K562 (cell line): Measurements from ENCODE around the gene EPS8L1. TPM values are rescaled to one million over a fixed set of nuclear protein-coding genes. Genes with fewer than 3 reads are reported as not detected.
A peak's percentile ranks its signal among the peaks of the same experiment; 100 is the strongest.

Experiments
- ESRRA ChIP-seq: fragments of 450-650 bp; IDR thresholded peaks from 2 replicates; pipeline ENCODE4 v1.6.1; 2014; ENCODE audit warnings: low read depth, mild to moderate bottlenecking, moderate library complexity, borderline replicate concordance
- ETV5 ChIP-seq: sonication (generic); formaldehyde crosslinking; IDR thresholded peaks from 2 replicates; pipeline ENCODE4 v1.4.0; 2020; ENCODE audit warnings: low read depth, mild to moderate bottlenecking, missing genetic modification reagents
- HDAC6 ChIP-seq: IDR thresholded peaks from 2 replicates; pipeline ENCODE4 v1.6.1; 2012; ENCODE audit warnings: low read depth, mild to moderate bottlenecking, control low read depth, inconsistent platforms, low read length, moderate library complexity
- HMG20B ChIP-seq: fragments of 250-450 bp; sonication (Bioruptor Pico); IDR thresholded peaks from 2 replicates; pipeline ENCODE4 v1.5.0; 2021; ENCODE audit warnings: mild to moderate bottlenecking
- HNRNPH1 ChIP-seq: fragments of 200-400 bp; formaldehyde crosslinking; optimal IDR thresholded peaks from 2 replicates; pipeline ENCODE3; 2017; ENCODE audit warnings: low read depth, mild to moderate bottlenecking, low read length, moderate library complexity
- JUN ChIP-seq, 2 experiments: sonication (generic) in 1 of 2; formaldehyde crosslinking in 1 of 2; IDR thresholded peaks; 2 replicates each; pipeline versions ENCODE4 v1.6.1 to v1.8.0; 2012 to 2022; ENCODE audit warnings: borderline replicate concordance in 2 of 2, mild to moderate bottlenecking in 2 of 2, improper control_type of control experiment in 1 of 2, low read depth in 1 of 2, low read length in 1 of 2, missing genetic modification reagents in 1 of 2
- MTA3 ChIP-seq: fragments of 450-650 bp; formaldehyde crosslinking; IDR thresholded peaks from 2 replicates; pipeline ENCODE4 v1.6.1; 2017; ENCODE audit warnings: mild to moderate bottlenecking, borderline replicate concordance
- RBM14 ChIP-seq: fragments of 200-400 bp; formaldehyde crosslinking; IDR thresholded peaks from 2 replicates; pipeline ENCODE4 v1.6.1; 2018; ENCODE audit warnings: low read depth, mild to moderate bottlenecking, low read length, moderate library complexity, borderline replicate concordance; ENCODE audit not compliant: insufficient read depth
- TARDBP ChIP-seq: fragments of 450-650 bp; IDR thresholded peaks from 2 replicates; pipeline ENCODE4 v1.6.1; 2016
- TCF7L2 ChIP-seq: fragments of 150-350 bp; IDR thresholded peaks from 2 replicates; pipeline ENCODE4 v1.6.1; 2016; ENCODE audit warnings: low read depth, mild to moderate bottlenecking, low read length, moderate library complexity
- TEAD2 ChIP-seq: fragments of 450-650 bp; IDR thresholded peaks from 2 replicates; pipeline ENCODE4 v1.6.1; 2016; ENCODE audit warnings: missing genetic modification characterization, control low read depth, missing compliant biosample characterization
- THRAP3 ChIP-seq: fragments of 450-650 bp; IDR thresholded peaks from 2 replicates; pipeline ENCODE4 v1.6.1; 2016; ENCODE audit warnings: mild to moderate bottlenecking, inconsistent platforms, borderline replicate concordance
- ZNF197 ChIP-seq: fragments of 200-800 bp; sonication (Bioruptor generic); IDR thresholded peaks from 2 replicates; pipeline ENCODE4 v1.6.1; 2016; ENCODE audit warnings: low read depth, missing genetic modification characterization, missing compliant biosample characterization
- ZNF431 ChIP-seq: sonication (generic); formaldehyde crosslinking; IDR thresholded peaks from 2 replicates; pipeline ENCODE4 v1.8.0; 2022; ENCODE audit warnings: mild to moderate bottlenecking, missing genetic modification reagents
- polyA plus RNA-seq, 8 experiments: library from polyadenylated mRNA; depleted of rRNA in 4 of 8; stranded (reverse) in 5 of 8; unstranded in 3 of 8; fragments of >200 nt; fragmentation: Nextera tagmentation in 2 of 8; fragmentation: Illumina TruSeq in 1 of 8; extraction: Ambion mirVana in 2 of 8; extraction: Trizol in 1 of 8; gene quantifications; 2 replicates each; pipeline versions ENCODE4 v1.2.1 to v1.2.3, GENCODE V29; 2011 to 2014; ENCODE audit warnings: inconsistent platforms in 1 of 8, missing spikeins in 1 of 8
- total RNA-seq, 7 experiments: library from RNA; depleted of rRNA in 6 of 7; stranded (reverse); fragments of >200 nt in 6 of 7; fragmentation: Illumina TruSeq in 2 of 7; extraction: Trizol in 2 of 7; gene quantifications; 2 replicates each; pipeline versions ENCODE4 v1.2.1 to v1.2.3, GENCODE V29; 2011 to 2021; ENCODE audit warnings: low replicate concordance in 1 of 7
- TF ChIP-seq, protein P1 (sequence below): conservative IDR thresholded peaks from 2 replicates; pipeline ENCODE4 v1.6.1; 2011; ENCODE audit warnings: low read depth, mild to moderate bottlenecking, low read length; ENCODE audit not compliant: control insufficient read depth
- TF ChIP-seq, protein P2 (sequence below): sonication (generic); formaldehyde crosslinking; IDR thresholded peaks from 2 replicates; pipeline ENCODE4 v1.8.0; 2022; ENCODE audit warnings: mild to moderate bottlenecking, missing genetic modification reagents
- TF ChIP-seq, protein P3 (sequence below): IDR thresholded peaks from 2 replicates; pipeline ENCODE4 v1.6.1; 2014; ENCODE audit warnings: antibody characterized with exemption
- TF ChIP-seq, protein P4 (sequence below): sonication (generic); formaldehyde crosslinking; IDR thresholded peaks from 2 replicates; pipeline ENCODE4 v1.8.0; 2023; ENCODE audit warnings: mild to moderate bottlenecking, missing genetic modification reagents

The EPS8L1 gene
- total and polyA plus RNA-seq, 9 of the 15 experiments (the other 6 are each of a cell fraction or from before 2014, with no cell fraction given) = 0.35 to 22.1 (median 11.9) TPM

DNA sequence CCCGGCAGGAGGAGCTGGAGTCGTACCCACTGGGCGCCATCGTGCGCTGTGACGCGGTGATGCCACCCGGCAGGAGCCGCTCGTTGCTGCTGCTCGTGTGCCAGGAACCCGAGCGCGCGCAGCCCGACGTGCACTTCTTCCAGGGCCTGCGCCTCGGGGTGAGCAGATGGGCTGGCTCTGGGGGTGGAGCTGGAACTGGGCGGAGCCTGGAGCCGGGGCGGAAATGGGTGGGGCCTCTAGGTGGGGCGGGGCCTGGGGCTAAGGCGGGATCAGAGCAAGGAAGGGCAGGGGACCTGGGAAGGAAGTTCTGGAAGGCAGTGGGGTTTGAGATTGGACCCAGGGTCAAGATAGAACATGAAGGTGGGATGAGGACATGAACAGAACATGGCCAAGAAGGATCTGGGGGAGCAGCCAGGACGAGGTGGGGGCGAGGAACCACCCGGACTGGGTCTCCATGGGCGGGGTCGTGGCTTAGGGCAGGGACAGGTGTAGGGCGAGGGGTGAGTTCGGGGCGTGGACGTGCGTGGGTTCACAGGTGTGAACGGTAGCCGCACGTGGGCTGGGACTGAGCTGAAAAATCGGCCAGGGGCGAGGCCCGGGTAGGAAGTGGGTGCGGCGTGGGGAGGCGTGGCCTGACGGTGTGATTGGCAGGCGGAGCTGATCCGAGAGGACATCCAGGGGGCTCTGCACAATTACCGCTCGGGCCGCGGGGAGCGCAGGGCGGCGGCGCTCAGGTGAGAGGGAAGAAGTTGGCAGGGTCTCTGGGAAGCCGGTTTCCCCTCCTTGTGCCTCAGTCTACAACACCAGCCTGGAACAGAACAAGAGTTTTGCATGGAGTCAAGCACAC is 4.7 kb downstream of the EPS8L1 start (continued):
- TF ChIP-seq, protein P1, sequence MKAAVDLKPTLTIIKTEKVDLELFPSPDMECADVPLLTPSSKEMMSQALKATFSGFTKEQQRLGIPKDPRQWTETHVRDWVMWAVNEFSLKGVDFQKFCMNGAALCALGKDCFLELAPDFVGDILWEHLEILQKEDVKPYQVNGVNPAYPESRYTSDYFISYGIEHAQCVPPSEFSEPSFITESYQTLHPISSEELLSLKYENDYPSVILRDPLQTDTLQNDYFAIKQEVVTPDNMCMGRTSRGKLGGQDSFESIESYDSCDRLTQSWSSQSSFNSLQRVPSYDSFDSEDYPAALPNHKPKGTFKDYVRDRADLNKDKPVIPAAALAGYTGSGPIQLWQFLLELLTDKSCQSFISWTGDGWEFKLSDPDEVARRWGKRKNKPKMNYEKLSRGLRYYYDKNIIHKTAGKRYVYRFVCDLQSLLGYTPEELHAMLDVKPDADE = peak; percentile 74
- TF ChIP-seq ZNF197 (no peak), ESRRA (no peak), JUN (IDR thresholded peaks at IDR 0.05; ENCODE audit: borderline replicate concordance, low read depth, low read length) (peak; percentile 18; the same call in 1 of the 2 replicates), JUN (CRISPR knock-in tag; IDR thresholded peaks at IDR 0.05; ENCODE audit: borderline replicate concordance) (no peak), ZNF431 (CRISPR knock-in tag) (peak; percentile 39; the same call in 1 of the 2 replicates), HMG20B (no peak), HDAC6 (no peak), ETV5 (CRISPR knock-in tag) (no peak), TCF7L2 (no peak), TARDBP (no peak), RBM14 (0 out of 2 replicates have a peak, but pooled peaks have one; percentile 24), THRAP3 (no peak), TEAD2 (tag) (no peak), HNRNPH1 (no peak), MTA3 (peak; percentile 58; the same call in 1 of the 2 replicates)
- TF ChIP-seq, protein P2, sequence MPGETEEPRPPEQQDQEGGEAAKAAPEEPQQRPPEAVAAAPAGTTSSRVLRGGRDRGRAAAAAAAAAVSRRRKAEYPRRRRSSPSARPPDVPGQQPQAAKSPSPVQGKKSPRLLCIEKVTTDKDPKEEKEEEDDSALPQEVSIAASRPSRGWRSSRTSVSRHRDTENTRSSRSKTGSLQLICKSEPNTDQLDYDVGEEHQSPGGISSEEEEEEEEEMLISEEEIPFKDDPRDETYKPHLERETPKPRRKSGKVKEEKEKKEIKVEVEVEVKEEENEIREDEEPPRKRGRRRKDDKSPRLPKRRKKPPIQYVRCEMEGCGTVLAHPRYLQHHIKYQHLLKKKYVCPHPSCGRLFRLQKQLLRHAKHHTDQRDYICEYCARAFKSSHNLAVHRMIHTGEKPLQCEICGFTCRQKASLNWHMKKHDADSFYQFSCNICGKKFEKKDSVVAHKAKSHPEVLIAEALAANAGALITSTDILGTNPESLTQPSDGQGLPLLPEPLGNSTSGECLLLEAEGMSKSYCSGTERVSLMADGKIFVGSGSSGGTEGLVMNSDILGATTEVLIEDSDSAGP = 0 out of 2 replicates have a peak, but pooled peaks have one; percentile 42
- TF ChIP-seq, protein P3, sequence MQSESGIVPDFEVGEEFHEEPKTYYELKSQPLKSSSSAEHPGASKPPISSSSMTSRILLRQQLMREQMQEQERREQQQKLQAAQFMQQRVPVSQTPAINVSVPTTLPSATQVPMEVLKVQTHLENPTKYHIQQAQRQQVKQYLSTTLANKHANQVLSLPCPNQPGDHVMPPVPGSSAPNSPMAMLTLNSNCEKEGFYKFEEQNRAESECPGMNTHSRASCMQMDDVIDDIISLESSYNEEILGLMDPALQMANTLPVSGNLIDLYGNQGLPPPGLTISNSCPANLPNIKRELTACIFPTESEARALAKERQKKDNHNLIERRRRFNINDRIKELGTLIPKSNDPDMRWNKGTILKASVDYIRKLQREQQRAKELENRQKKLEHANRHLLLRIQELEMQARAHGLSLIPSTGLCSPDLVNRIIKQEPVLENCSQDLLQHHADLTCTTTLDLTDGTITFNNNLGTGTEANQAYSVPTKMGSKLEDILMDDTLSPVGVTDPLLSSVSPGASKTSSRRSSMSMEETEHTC = no peak
- TF ChIP-seq, protein P4, sequence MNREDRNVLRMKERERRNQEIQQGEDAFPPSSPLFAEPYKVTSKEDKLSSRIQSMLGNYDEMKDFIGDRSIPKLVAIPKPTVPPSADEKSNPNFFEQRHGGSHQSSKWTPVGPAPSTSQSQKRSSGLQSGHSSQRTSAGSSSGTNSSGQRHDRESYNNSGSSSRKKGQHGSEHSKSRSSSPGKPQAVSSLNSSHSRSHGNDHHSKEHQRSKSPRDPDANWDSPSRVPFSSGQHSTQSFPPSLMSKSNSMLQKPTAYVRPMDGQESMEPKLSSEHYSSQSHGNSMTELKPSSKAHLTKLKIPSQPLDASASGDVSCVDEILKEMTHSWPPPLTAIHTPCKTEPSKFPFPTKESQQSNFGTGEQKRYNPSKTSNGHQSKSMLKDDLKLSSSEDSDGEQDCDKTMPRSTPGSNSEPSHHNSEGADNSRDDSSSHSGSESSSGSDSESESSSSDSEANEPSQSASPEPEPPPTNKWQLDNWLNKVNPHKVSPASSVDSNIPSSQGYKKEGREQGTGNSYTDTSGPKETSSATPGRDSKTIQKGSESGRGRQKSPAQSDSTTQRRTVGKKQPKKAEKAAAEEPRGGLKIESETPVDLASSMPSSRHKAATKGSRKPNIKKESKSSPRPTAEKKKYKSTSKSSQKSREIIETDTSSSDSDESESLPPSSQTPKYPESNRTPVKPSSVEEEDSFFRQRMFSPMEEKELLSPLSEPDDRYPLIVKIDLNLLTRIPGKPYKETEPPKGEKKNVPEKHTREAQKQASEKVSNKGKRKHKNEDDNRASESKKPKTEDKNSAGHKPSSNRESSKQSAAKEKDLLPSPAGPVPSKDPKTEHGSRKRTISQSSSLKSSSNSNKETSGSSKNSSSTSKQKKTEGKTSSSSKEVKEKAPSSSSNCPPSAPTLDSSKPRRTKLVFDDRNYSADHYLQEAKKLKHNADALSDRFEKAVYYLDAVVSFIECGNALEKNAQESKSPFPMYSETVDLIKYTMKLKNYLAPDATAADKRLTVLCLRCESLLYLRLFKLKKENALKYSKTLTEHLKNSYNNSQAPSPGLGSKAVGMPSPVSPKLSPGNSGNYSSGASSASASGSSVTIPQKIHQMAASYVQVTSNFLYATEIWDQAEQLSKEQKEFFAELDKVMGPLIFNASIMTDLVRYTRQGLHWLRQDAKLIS (CRISPR knock-in tag) = no peak
